ENCODE data around the gene USH2A. TPM values are rescaled to one million over a fixed set of nuclear protein-coding genes. Genes with fewer than 3 reads are reported as not detected.

USH2A gene
- total RNA-seq, 1 donor from 2014 or later = not detected

DNA sequence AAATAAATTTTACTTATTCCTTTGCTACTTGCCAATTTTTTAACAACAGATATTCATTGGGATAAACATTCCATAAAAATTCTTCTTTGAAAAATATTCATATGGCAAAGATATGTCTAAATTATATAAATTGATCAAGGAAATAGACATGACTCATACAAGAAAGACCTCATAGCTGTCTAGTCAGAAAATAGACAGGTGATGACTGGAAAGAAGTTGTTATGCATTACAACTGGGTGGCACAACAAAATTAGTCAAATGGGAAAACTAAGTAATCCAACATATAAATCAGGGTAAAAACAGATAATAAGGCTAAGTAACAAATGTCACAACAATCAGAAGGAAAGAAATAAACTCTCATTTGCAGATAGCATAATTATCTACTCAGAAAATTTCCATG lies 92.0 kb downstream of the USH2A start:
- H3K27ac ChIP-seq = no peak overlapping the region
- H3K27me3 ChIP-seq = no peaks in the 10 kb centered on the region
- no peak for DNase-seq
- intact Hi-C loops (cut with DNase I) = no loop called here
- H3K4me1 ChIP-seq = no peaks in the 10 kb centered on the region
- TF ChIP-seq, protein P1, sequence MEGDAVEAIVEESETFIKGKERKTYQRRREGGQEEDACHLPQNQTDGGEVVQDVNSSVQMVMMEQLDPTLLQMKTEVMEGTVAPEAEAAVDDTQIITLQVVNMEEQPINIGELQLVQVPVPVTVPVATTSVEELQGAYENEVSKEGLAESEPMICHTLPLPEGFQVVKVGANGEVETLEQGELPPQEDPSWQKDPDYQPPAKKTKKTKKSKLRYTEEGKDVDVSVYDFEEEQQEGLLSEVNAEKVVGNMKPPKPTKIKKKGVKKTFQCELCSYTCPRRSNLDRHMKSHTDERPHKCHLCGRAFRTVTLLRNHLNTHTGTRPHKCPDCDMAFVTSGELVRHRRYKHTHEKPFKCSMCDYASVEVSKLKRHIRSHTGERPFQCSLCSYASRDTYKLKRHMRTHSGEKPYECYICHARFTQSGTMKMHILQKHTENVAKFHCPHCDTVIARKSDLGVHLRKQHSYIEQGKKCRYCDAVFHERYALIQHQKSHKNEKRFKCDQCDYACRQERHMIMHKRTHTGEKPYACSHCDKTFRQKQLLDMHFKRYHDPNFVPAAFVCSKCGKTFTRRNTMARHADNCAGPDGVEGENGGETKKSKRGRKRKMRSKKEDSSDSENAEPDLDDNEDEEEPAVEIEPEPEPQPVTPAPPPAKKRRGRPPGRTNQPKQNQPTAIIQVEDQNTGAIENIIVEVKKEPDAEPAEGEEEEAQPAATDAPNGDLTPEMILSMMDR (IDR thresholded peaks at IDR 0.05) = no peak
- H3K36me3 ChIP-seq = no peaks in the 10 kb centered on the region
- ATAC-seq = no peak
- H3K4me3 ChIP-seq = no peak overlapping the region
- H3K9me3 ChIP-seq = no peaks in the 10 kb centered on the region

- Histone ChIP-seq H3K4me3 (no peak overlapping the region), H3K9me3 (no peaks in the 10 kb centered on the region), H3K36me3 (no peaks in the 10 kb centered on the region), H3K27ac (no peak overlapping the region), H3K27me3 (no peaks in the 10 kb centered on the region), H3K4me1 (no peaks in the 10 kb centered on the region)
- TF ChIP-seq, protein P1 (IDR thresholded peaks at IDR 0.05) = no peak
- no peak for DNase-seq
- intact Hi-C loops (cut with DNase I) = no loop called here
- ATAC-seq = no peak
Observed at GRCh38 chr1:216330262-216330661, 93.0 kb downstream of the USH2A start.

DNA sequence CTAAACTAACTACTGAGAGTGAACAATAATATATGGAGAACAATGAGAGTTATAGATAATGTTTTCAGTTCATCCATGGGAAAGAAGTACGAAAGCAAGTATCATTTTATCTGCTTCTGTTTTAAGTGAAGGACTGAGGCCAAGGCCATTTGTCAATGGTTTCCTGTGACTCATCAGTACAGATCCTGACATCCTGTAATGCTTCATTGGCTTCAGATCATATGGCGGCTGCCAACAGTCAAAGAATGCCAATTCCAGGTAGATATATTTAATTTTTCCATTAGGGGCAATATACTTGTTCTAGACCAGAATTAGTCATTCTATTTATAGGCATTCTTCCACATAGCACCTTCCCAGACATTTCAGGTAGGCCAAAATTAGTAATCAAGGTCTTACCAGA lies 97.3 kb downstream of the USH2A start:
- Histone ChIP-seq H3K9me3 (no peaks in the 10 kb centered on the region), H3K4me1 (no peaks in the 10 kb centered on the region), H3K36me3 (no peaks in the 10 kb centered on the region), H3K4me3 (no peak overlapping the region), H3K27ac (no peak overlapping the region), H3K27me3 (no peaks in the 10 kb centered on the region)
- TF ChIP-seq, protein P1 (IDR thresholded peaks at IDR 0.05) = no peak
- ATAC-seq = no peak
- DNase-seq = no peak
- intact Hi-C loops (cut with DNase I) = no loop called here

DNA sequence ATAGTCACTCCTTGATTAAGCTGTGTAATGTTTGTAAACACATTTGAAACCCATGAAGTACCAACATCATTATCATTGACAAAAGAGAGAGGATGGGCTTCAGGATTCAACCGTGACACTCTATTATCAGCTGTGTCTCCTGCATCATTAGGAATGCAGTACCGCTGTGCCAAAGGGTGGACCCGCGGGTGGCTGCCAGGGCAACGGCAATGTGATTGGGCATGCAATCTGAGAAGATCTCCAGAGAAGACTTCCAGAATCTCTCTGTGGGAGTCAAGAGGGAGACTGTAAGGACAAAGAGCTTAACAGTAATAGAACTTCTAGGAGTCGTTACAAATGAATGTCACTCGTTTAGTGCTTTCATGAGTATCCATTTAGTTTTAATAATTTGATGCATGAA lies 97.9 kb downstream of the USH2A start:
- Histone ChIP-seq H3K36me3 (no peaks in the 10 kb centered on the region), H3K9me3 (no peaks in the 10 kb centered on the region), H3K27me3 (no peaks in the 10 kb centered on the region), H3K4me1 (no peaks in the 10 kb centered on the region), H3K4me3 (no peak overlapping the region), H3K27ac (no peak overlapping the region)
- TF ChIP-seq, protein P1 (IDR thresholded peaks at IDR 0.05) = no peak
- DNase-seq = no peak
- no peak for ATAC-seq
- intact Hi-C loops (cut with DNase I) = no loop called here

GRCh38 chr1:216323344-216323743 lies 99.9 kb downstream of the USH2A start:
- no peak for DNase-seq
- no peaks in the 10 kb centered on the region for H3K36me3 ChIP-seq
- no peak overlapping the region for H3K27ac ChIP-seq
- H3K27me3 ChIP-seq = no peaks in the 10 kb centered on the region
- no peaks in the 10 kb centered on the region for H3K9me3 ChIP-seq
- no peaks in the 10 kb centered on the region for H3K4me1 ChIP-seq
- intact Hi-C loops (cut with DNase I) = no loop called here
- TF ChIP-seq, protein P1 (IDR thresholded peaks at IDR 0.05) = no peak
- ATAC-seq = no peak
- no peak overlapping the region for H3K4me3 ChIP-seq

GRCh38 chr1:216314379-216315095 lies 108.7 kb downstream of the USH2A start:
- H3K4me1 ChIP-seq = no peaks in the 10 kb centered on the region
- no peak for ATAC-seq
- TF ChIP-seq, protein P1 (IDR thresholded peaks at IDR 0.05) = no peak
- H3K9me3 ChIP-seq = no peaks in the 10 kb centered on the region
- H3K4me3 ChIP-seq = no peak overlapping the region
- H3K27ac ChIP-seq = no peak overlapping the region
- DNase-seq = no peak
- intact Hi-C loops (cut with DNase I) = no loop called here
- no peaks in the 10 kb centered on the region for H3K36me3 ChIP-seq
- H3K27me3 ChIP-seq = no peaks in the 10 kb centered on the region
